ENCODE data around the gene LRRC8A. TPM values are rescaled to one million over a fixed set of nuclear protein-coding genes. Genes with fewer than 3 reads are reported as not detected.
A peak's percentile ranks its signal among the peaks of the same experiment; 100 is the strongest.

Gene LRRC8A
- total and polyA plus RNA-seq, 2 of the 8 experiments (the other 6 are each of a cell fraction or from before 2014, with no cell fraction given), result 103 to 111 TPM

DNA sequence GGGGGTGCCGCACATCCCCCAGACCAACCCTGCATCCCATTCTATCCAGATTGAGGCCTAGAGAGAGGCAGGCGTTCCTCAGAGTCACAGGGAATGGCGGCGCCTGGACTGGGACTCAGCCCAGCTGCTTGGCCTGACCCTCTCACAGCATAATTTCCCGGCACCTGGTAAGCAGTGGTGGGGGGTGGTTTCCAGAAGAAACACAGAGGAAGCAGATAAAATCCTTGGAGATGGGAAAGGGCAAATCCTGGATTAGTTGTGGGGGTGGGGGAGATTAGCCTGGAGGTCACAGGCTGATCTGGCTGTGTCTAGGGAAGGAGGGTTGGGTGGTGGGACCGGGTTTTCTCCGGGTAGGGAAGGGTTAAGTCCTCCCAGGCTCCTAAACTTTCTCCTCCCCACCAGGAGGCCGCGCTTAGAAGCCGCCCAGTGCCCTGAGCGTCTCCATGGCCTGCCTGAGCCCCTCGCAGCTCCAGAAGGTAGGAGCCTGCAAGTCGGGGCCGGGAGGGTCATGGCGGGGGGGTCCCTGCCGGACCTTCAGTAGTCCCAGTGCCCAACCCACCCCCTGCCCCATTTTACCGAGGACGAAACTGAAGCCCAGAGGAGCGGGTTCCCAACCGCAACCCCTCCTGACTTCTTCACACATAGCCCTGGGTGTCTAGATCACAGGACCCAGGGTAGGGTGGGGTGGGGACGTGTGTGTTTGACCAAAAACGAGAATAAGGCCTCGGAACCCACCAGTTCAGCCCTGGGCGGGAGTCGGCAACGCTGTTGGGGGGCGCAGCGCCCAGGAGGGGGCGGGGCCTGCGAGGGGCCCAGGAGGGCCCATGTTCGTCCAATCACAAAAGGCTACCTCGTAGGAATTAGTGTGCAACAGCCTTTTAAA is 40.2 kb downstream of the LRRC8A start:
- Histone ChIP-seq H4K20me1 (replicated peaks in 1 of 2; ENCODE audit: control insufficient read depth in 1 of 2, insufficient read depth in 2 of 2, low read length in 2 of 2) (peaks cover 1 to 2% of the 10 kb centered on the region in 2 experiments), H2AFZ (ENCODE audit: low read length) (peak overlapping the region; percentile 62), H3K27me3 (replicated peaks in 1 of 4; ENCODE audit: control insufficient read depth in 3 of 4, extremely low read depth in 1 of 4, insufficient read depth in 3 of 4, low read length in 3 of 4) (no peaks in the 10 kb centered on the region), H3K23me2 (ENCODE audit: low read depth, low read length) (peaks cover 2% of the 10 kb centered on the region; the same call in 1 of the 2 replicates), H4K91ac (replicated peaks; ENCODE audit: insufficient read length, low read length) (no peak overlapping the region), H3K14ac (ENCODE audit: insufficient read length) (no peak overlapping the region), H3K18ac (ENCODE audit: extremely low read depth, low read length) (peak overlapping the region; percentile 90), H3K79me1 (ENCODE audit: low read depth, low read length) (no peaks in the 10 kb centered on the region), H3K4me1 (replicated peaks in 1 of 4; ENCODE audit: control insufficient read depth in 3 of 4, insufficient read depth in 4 of 4, low read length in 3 of 4) (peaks cover 0 to 10% (median 4%) of the 10 kb centered on the region in 4 experiments; a peak in 5 of 7 replicates), H3K9ac (replicated peaks in 1 of 4; ENCODE audit: extremely low read depth in 1 of 4, low read depth in 3 of 4, low read length in 3 of 4) (peak overlapping the region in 3 of 4 experiments; percentile 50 to 65 (median 59); a peak in 5 of 7 replicates), H4K8ac (ENCODE audit: extremely low read depth, insufficient read depth, low read length) (peak overlapping the region; percentile 90; the same call in 1 of the 2 replicates), H2BK5ac (ENCODE audit: low read depth, low read length) (peak overlapping the region; percentile 88), H3K4me3 (ENCODE audit: extremely low read depth in 1 of 4, insufficient read depth in 2 of 4, low read depth in 3 of 4, low read length in 4 of 4) (peak overlapping the region; percentile 39 to 73 (median 66)), H2BK20ac (ENCODE audit: low read length) (0 out of 2 replicates have a peak overlapping the region, but pooled peaks have one; percentile 48), H3K36me3 (ENCODE audit: control insufficient read depth in 2 of 4, insufficient read depth in 4 of 4, low read length in 3 of 4) (peaks cover 0 to 9% (median 8%) of the 10 kb centered on the region in 4 experiments; a peak in 5 of 8 replicates), H3K9me3 (ENCODE audit: insufficient read depth in 2 of 2, low read depth in 1 of 2, low read length in 1 of 2) (no peaks in the 10 kb centered on the region), H3K4me2 (ENCODE audit: insufficient read depth in 1 of 2, low read depth in 2 of 2, low read length in 2 of 2) (peak overlapping the region; percentile 46 to 70), H2AK5ac (ENCODE audit: low read depth, low read length) (no peak overlapping the region), H4K5ac (ENCODE audit: insufficient read length, low read depth, low read length) (peak overlapping the region; percentile 75), H3K4ac (replicated peaks; ENCODE audit: insufficient read length, low read depth, low read length) (peak overlapping the region; percentile 76), H3K56ac (replicated peaks; ENCODE audit: insufficient read length, low read depth, low read length) (peak overlapping the region; percentile 67), H3K23ac (ENCODE audit: insufficient read length) (no peak overlapping the region), H2BK120ac (replicated peaks; ENCODE audit: low read depth, low read length) (no peak overlapping the region), H2BK15ac (ENCODE audit: low read length) (no peak overlapping the region; the same call in 1 of the 2 replicates), H3K27ac (ENCODE audit: low read depth, low read length) (peak overlapping the region; percentile 68), H2BK12ac (ENCODE audit: low read depth, low read length) (peak overlapping the region; percentile 90), H3K79me2 (ENCODE audit: control insufficient read depth in 1 of 2, insufficient read depth in 2 of 2, low read length in 2 of 2) (no peaks in the 10 kb centered on the region)
- WGBS, 2 experiments (ENCODE audit: extremely low coverage in 1 of 2, insufficient coverage in 1 of 2, insufficient read length in 1 of 2, insufficient replicate concordance in 2 of 2, low coverage in 1 of 2, low lambda C conversion rate in 2 of 2, missing lambda C conversion rate in 1 of 2), result 14% methylated on average over 19 of the region's 32 CpGs; no CpG with 5 or more reads in 1 of the 2 experiments
- POLR2A ChIA-PET (ENCODE audit: partially characterized antibody), result interaction anchor here (1.1 to 2.9 kb wide), 8 partner anchors 10 to 238 kb away, joined by 3 to 18 read pairs (median 8); partner anchors contain the start of genes KYAT1 and LRRC8A
- peak; percentile 48 for TF ChIP-seq TAF7 (optimal IDR thresholded peaks at IDR 0.05; ENCODE audit: borderline replicate concordance, low read depth, low read length)
- TF ChIP-seq KDM5A (IDR thresholded peaks at IDR 0.05; ENCODE audit: low read length), result no peak
- TF ChIP-seq TBP (IDR thresholded peaks at IDR 0.05; ENCODE audit: low read depth, low read length), result 0 out of 2 replicates have a peak, but pooled peaks have one; percentile 8
- 0 out of 2 replicates have a peak, but pooled peaks have one; percentile 7 for TF ChIP-seq SP1 (IDR thresholded peaks at IDR 0.05; ENCODE audit: low read depth, low read length)
- TF ChIP-seq TAF1 (IDR thresholded peaks at IDR 0.05; ENCODE audit: low read depth, low read length), result peak; percentile 51
- TF ChIP-seq POLR2A (IDR thresholded peaks at IDR 0.05; ENCODE audit: control extremely low read depth in 1 of 2, low read depth in 2 of 2, low read length in 2 of 2), result peak in 1 of 2 experiments; percentile 58; a peak in 1 of 3 replicates
- TF ChIP-seq YY1 (IDR thresholded peaks at IDR 0.05; ENCODE audit: low read depth, low read length), result 0 out of 2 replicates have a peak, but pooled peaks have one; percentile 21
- peak; percentile 48; the same call in 1 of the 2 replicates for TF ChIP-seq PHF8 (conservative IDR thresholded peaks at IDR 0.05; ENCODE audit: low read depth, low read length)
- TF ChIP-seq POU5F1 (IDR thresholded peaks at IDR 0.05; ENCODE audit: low read depth, low read length), result no peak
- TF ChIP-seq NRF1 (IDR thresholded peaks at IDR 0.05; ENCODE audit: low read depth, low read length), result no peak
- TF ChIP-seq KDM4A (IDR thresholded peaks at IDR 0.05; ENCODE audit: low read depth, low read length, severe bottlenecking), result peak; percentile 20
- DNase-seq (ENCODE audit: low read depth in 1 of 2, low spot score in 2 of 2) (peak; percentile 50 to 82), FAIRE-seq (no peak)
- CTCF ChIA-PET (ENCODE audit: partially characterized antibody), result interaction anchor here (1.2 to 9.7 kb wide), 6 partner anchors 11 to 95 kb away, joined by 3 to 139 read pairs (median 9); partner anchors contain the start of genes KYAT1 and LRRC8A
